HCT116 (cell line): ENCODE results near the gene NEDD4L. TPM values are rescaled to one million over a fixed set of nuclear protein-coding genes. Genes with fewer than 3 reads are reported as not detected.

Experiments used
- ATAC-seq: fragments of 200-7000 bp; cut with Tn5 transposase; 2 replicates; pipeline ENCODE4 v1.9.1; 2020; ENCODE audit warnings: mild to moderate bottlenecking, moderate library complexity
- BruUV-seq: library from RNA; stranded (reverse); fragments of 400-500 nt; replicated peaks from 2 replicates; lab custom pipeline; 2021; lab: Mats Ljungman, UMichigan
- CTCF ChIA-PET: fragments of 300-600 bp; sonication (Branson Sonifier 250); formaldehyde crosslinking; loops from one replicate; lab custom pipeline; 2021; ENCODE audit warnings: antibody characterized with exemption; lab: Charles Lee
- POLR2A ChIA-PET: fragments of 300-600, 350-600 bp; sonication (Branson Sonifier 250); formaldehyde crosslinking; loops from one replicate; lab custom pipeline; 2021; ENCODE audit warnings: antibody characterized with exemption; lab: Charles Lee
- RAD21 ChIA-PET, 2 experiments: fragments of 300-600 bp; sonication (Branson Sonifier 250); formaldehyde crosslinking; loops; one replicate each; lab custom pipeline; 2023; ENCODE audit warnings: low total read pairs in 2 of 2; ENCODE audit not compliant: uncharacterized antibody in 2 of 2, unreplicated experiment in 2 of 2, low non-redundant PET in 1 of 2; lab: Charles Lee
- DNase-seq: peaks from one replicate; pipeline ENCODE4 v3.0.0-alpha.2; 2010; ENCODE audit warnings: low read depth, low spot score
- H2AFZ ChIP-seq: fragments of 200-600 bp; shearing (Covaris generic), sonication (generic); 2 replicates; pipeline ENCODE4 v1.6.1; 2017; ENCODE audit warnings: low read depth, mixed run types, mixed read lengths, antibody characterized with exemption, low read length; ENCODE audit not compliant: poor library complexity, severe bottlenecking
- H3K27ac ChIP-seq: 2 replicates; pipeline ENCODE4 v1.5.1; 2012; ENCODE audit warnings: low read depth, low read length
- H3K27me3 ChIP-seq: fragments of 200-600 bp; sonication (generic); 2 replicates; pipeline ENCODE4 v1.6.1; 2016; ENCODE audit warnings: mixed run types, low read length, mixed read lengths; ENCODE audit not compliant: insufficient read depth
- H3K36me3 ChIP-seq, 2 experiments: fragments of 200-500 bp in 1 of 2; fragments of 200-600 bp in 1 of 2; sonication (Bioruptor generic) in 1 of 2; sonication (generic) in 1 of 2; 2 replicates each; pipeline versions ENCODE4 v1.5.1 to v1.6.1; 2014 to 2016; ENCODE audit warnings: low read length in 2 of 2, inconsistent platforms in 1 of 2, mixed read lengths in 1 of 2, mixed run types in 1 of 2; ENCODE audit not compliant: insufficient read depth in 2 of 2, control insufficient read depth in 1 of 2
- H3K4me1 ChIP-seq, 2 experiments: fragments of 200-600 bp in 1 of 2; sonication (generic) in 1 of 2; 2 replicates each; pipeline versions ENCODE4 v1.5.1 to v1.6.1; 2012 to 2017; ENCODE audit warnings: low read length in 2 of 2, inconsistent platforms in 1 of 2, mild to moderate bottlenecking in 1 of 2, mixed read lengths in 1 of 2, mixed run types in 1 of 2, moderate library complexity in 1 of 2; ENCODE audit not compliant: insufficient read depth in 2 of 2, control insufficient read depth in 1 of 2
- H3K4me2 ChIP-seq: fragments of 200-600 bp; sonication (generic); 2 replicates; pipeline ENCODE4 v1.6.1; 2017; ENCODE audit warnings: mixed run types, low read length, mixed read lengths
- H3K4me3 ChIP-seq, 2 experiments: fragments of 200-600 bp in 1 of 2; sonication (generic) in 1 of 2; replicated peaks in 1 of 2; 2 replicates each; pipeline ENCODE4 v1.5.1; 2011 to 2016; ENCODE audit warnings: low read length in 2 of 2, control low read depth in 1 of 2, low read depth in 1 of 2, mild to moderate bottlenecking in 1 of 2, mixed read lengths in 1 of 2, mixed run types in 1 of 2
- H3K79me2 ChIP-seq: fragments of 200-600 bp; sonication (generic); 2 replicates; pipeline ENCODE4 v1.6.1; 2017; ENCODE audit warnings: mild to moderate bottlenecking, mixed run types, low read length, moderate library complexity, mixed read lengths; ENCODE audit not compliant: insufficient read depth
- H3K9ac ChIP-seq: fragments of 200-600 bp; sonication (generic); 2 replicates; pipeline ENCODE4 v1.6.1; 2016; ENCODE audit warnings: low read length, mixed read lengths
- H3K9me2 ChIP-seq: fragments of 200-600 bp; sonication (generic), shearing (Covaris generic); 2 replicates; pipeline ENCODE4 v1.6.1; 2017; ENCODE audit warnings: mixed run types, mild to moderate bottlenecking, moderate library complexity; ENCODE audit not compliant: insufficient read depth
- H3K9me3 ChIP-seq, 2 experiments: fragments of 200-500 bp in 1 of 2; fragments of 200-600 bp in 1 of 2; sonication (Bioruptor generic) in 1 of 2; sonication (generic) in 1 of 2; 2 replicates each; pipeline ENCODE4 v1.6.1; 2014 to 2017; ENCODE audit warnings: low read length in 2 of 2, mixed read lengths in 2 of 2, inconsistent platforms in 1 of 2, low read depth in 1 of 2, mild to moderate bottlenecking in 1 of 2, mixed run types in 1 of 2, moderate library complexity in 1 of 2; ENCODE audit not compliant: control insufficient read depth in 1 of 2, insufficient read depth in 1 of 2
- H4K20me1 ChIP-seq: fragments of 200-600 bp; sonication (generic), shearing (Covaris generic); 2 replicates; pipeline ENCODE4 v1.6.1; 2017; ENCODE audit warnings: mixed run types, mild to moderate bottlenecking, moderate library complexity; ENCODE audit not compliant: insufficient read depth
- CBX3 ChIP-seq: IDR thresholded peaks from 2 replicates; pipeline ENCODE4 v1.6.1; 2012; ENCODE audit warnings: low read depth
- CEBPB ChIP-seq: IDR thresholded peaks from 2 replicates; pipeline ENCODE4 v1.6.1; 2012; ENCODE audit warnings: low read depth
- EZH2phosphoT487 ChIP-seq: fragments of 200-600 bp; IDR thresholded peaks from 2 replicates; pipeline ENCODE4 v1.6.1; 2018; ENCODE audit warnings: antibody characterized with exemption, borderline replicate concordance
- FOSL1 ChIP-seq: IDR thresholded peaks from 2 replicates; pipeline ENCODE4 v1.6.1; 2012; ENCODE audit warnings: low read depth
- POLR2AphosphoS5 ChIP-seq: IDR thresholded peaks from 2 replicates; pipeline ENCODE4 v1.6.1; 2011; ENCODE audit warnings: mild to moderate bottlenecking, low read depth, low read length, moderate library complexity
- SP1 ChIP-seq: IDR thresholded peaks from 2 replicates; pipeline ENCODE4 v1.6.1; 2012; ENCODE audit warnings: low read depth
- SRF ChIP-seq: IDR thresholded peaks from 2 replicates; pipeline ENCODE4 v1.6.1; 2012; ENCODE audit warnings: low read depth
- TCF7L2 ChIP-seq: IDR thresholded peaks from 2 replicates; pipeline ENCODE4 v1.7.0; 2011; ENCODE audit warnings: borderline replicate concordance, inconsistent platforms; ENCODE audit not compliant: insufficient read depth, insufficient read length; ENCODE audit errors: extremely low read depth
- ZFX ChIP-seq: fragments of 450-650 bp; IDR thresholded peaks from 2 replicates; pipeline ENCODE4 v1.6.1; 2017
- ZNF274 ChIP-seq: fragments of 200-500 bp; sonication (Bioruptor generic); IDR thresholded peaks from 2 replicates; pipeline ENCODE4 v1.6.1; 2014; ENCODE audit warnings: mild to moderate bottlenecking, low read depth, low read length, inconsistent platforms
- intact Hi-C: fragments of 100-400 bp; cut with micrococcal nuclease; formaldehyde crosslinking; loops from 2 replicates; pipeline ENCODE4 v1.10.0; 2022
- total RNA-seq: library from RNA; stranded (reverse); gene quantifications from one replicate; pipeline ENCODE4 v1.2.1, GENCODE V29; 2021; ENCODE audit not compliant: unreplicated experiment
- TF ChIP-seq, protein P1 (sequence below): IDR thresholded peaks from 2 replicates; pipeline ENCODE4 v1.6.1; 2012; ENCODE audit warnings: low read depth
- TF ChIP-seq, protein P2 (sequence below): IDR thresholded peaks from 2 replicates; pipeline ENCODE4 v1.6.1; 2012

The NEDD4L gene
- total RNA-seq, 1 experiment from 2014 or later = 41.5 TPM

- no peak overlapping the region for H3K27ac ChIP-seq
- DNase-seq (no peak), ATAC-seq (no peak)
- no peaks in the 10 kb centered on the region for H3K27me3 ChIP-seq
- no peaks in the 10 kb centered on the region for H3K36me3 ChIP-seq
- no peak for TF ChIP-seq EZH2phosphoT487
- no peak for TF ChIP-seq TCF7L2
- CTCF ChIA-PET = interaction anchor here (0.9 to 1.3 kb wide), 9 partner anchors 60 to 442 kb away, joined by 3 to 11 read pairs (median 4); no protein-coding TSS in a partner anchor
- H3K9me3 ChIP-seq = no peaks in the 10 kb centered on the region
- H3K9ac ChIP-seq = no peak overlapping the region
- no peaks in the 10 kb centered on the region for H3K79me2 ChIP-seq
- H2AFZ ChIP-seq = no peak overlapping the region
- POLR2A ChIA-PET = interaction anchor here (1.2 kb wide), 1 partner anchor 101 kb away, joined by 3 read pairs; no protein-coding TSS in a partner anchor
- H3K9me2 ChIP-seq = no peaks in the 10 kb centered on the region
- RAD21 ChIA-PET = interaction anchor here in 1 of 2 experiments (0.9 kb wide), 2 partner anchors 90 to 128 kb away, joined by 5 read pairs; no protein-coding TSS in a partner anchor
- BruUV-seq = no TSS peak
- H3K4me3 ChIP-seq = no peak overlapping the region
- peaks cover 16 to 30% of the 10 kb centered on the region in 2 experiments for H3K4me1 ChIP-seq
- intact Hi-C loops = loop anchor here (1.0 to 5.0 kb wide), 4 partner anchors 128 to 440 kb away; partner anchors contain the start of gene NEDD4L
- H3K4me2 ChIP-seq = no peak overlapping the region
- no peaks in the 10 kb centered on the region for H4K20me1 ChIP-seq
These were observed 278.4 kb downstream of the NEDD4L start for GRCh38 chr18:58322464-58322863.

DNA sequence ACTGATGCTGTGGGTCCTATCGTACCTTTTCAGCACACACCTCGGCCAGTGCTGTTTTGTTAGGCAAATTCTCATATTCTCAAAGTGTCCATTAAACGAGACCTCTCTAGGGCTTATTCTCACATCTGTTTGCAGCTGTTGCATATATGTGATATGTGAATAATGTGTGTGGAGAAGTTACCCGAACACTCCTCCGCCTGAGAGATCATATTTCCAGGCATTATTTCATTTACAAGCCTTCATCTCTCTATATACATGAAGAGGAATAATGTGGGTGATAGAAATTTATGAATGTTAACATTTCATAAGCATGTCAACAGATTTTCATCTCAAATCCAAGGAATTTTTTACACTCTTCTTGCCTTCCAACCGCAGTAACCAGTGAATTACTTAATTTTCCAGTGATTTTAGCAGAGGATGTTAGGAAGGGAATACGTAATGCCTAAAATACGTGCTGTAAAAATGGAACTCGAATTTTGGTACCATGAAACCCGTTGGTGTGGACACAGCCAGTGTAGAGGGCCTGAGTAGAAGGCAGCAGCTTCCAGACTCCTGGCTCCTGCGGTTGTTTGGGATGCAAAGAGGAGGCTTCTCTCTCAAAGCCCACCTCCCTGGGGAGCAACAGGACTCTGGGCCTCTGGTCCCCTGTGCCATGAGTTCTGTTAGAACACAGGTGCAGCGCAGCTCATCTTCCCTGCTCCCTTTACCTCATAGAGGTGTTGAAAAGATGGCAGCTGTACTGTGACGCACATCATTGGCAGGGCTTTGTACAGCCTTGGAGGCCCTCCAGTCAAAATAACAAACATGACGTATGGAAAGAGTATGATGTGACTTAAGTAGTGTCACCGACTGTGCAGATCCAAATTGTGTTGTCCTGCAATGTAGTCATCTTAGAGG is 280.1 kb downstream of the NEDD4L start:
- no peak for DNase-seq
- Histone ChIP-seq H3K4me1 (peaks cover 17 to 25% of the 10 kb centered on the region in 2 experiments), H3K79me2 (no peaks in the 10 kb centered on the region), H3K9me3 (no peaks in the 10 kb centered on the region), H3K9me2 (no peaks in the 10 kb centered on the region), H4K20me1 (no peaks in the 10 kb centered on the region), H3K27ac (no peak overlapping the region), H3K4me2 (no peak overlapping the region), H3K4me3 (no peak overlapping the region), H2AFZ (no peak overlapping the region), H3K27me3 (no peaks in the 10 kb centered on the region), H3K36me3 (no peaks in the 10 kb centered on the region), H3K9ac (no peak overlapping the region)
- CTCF ChIA-PET = no interaction called here
- RAD21 ChIA-PET = no interaction called here
- POLR2A ChIA-PET = no interaction called here
- no TSS peak for BruUV-seq
- ATAC-seq = no peak
- intact Hi-C loops = loop anchor here (5.0 kb wide), 3 partner anchors 187 to 442 kb away; partner anchors contain the start of gene NEDD4L
- TF ChIP-seq, protein P1, sequence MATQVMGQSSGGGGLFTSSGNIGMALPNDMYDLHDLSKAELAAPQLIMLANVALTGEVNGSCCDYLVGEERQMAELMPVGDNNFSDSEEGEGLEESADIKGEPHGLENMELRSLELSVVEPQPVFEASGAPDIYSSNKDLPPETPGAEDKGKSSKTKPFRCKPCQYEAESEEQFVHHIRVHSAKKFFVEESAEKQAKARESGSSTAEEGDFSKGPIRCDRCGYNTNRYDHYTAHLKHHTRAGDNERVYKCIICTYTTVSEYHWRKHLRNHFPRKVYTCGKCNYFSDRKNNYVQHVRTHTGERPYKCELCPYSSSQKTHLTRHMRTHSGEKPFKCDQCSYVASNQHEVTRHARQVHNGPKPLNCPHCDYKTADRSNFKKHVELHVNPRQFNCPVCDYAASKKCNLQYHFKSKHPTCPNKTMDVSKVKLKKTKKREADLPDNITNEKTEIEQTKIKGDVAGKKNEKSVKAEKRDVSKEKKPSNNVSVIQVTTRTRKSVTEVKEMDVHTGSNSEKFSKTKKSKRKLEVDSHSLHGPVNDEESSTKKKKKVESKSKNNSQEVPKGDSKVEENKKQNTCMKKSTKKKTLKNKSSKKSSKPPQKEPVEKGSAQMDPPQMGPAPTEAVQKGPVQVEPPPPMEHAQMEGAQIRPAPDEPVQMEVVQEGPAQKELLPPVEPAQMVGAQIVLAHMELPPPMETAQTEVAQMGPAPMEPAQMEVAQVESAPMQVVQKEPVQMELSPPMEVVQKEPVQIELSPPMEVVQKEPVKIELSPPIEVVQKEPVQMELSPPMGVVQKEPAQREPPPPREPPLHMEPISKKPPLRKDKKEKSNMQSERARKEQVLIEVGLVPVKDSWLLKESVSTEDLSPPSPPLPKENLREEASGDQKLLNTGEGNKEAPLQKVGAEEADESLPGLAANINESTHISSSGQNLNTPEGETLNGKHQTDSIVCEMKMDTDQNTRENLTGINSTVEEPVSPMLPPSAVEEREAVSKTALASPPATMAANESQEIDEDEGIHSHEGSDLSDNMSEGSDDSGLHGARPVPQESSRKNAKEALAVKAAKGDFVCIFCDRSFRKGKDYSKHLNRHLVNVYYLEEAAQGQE = no peak
- TF ChIP-seq POLR2AphosphoS5 (no peak), EZH2phosphoT487 (no peak), SP1 (no peak), CBX3 (no peak), ZNF274 (no peak), CEBPB (no peak), FOSL1 (no peak), TCF7L2 (no peak), SRF (no peak), ZFX (no peak)
- TF ChIP-seq, protein P2, sequence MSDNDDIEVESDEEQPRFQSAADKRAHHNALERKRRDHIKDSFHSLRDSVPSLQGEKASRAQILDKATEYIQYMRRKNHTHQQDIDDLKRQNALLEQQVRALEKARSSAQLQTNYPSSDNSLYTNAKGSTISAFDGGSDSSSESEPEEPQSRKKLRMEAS = no peak
